Endothelial cell of umbilical vein (primary cell): Measurements from ENCODE around the gene ITPRIPL2. TPM values are rescaled to one million over a fixed set of nuclear protein-coding genes. Genes with fewer than 3 reads are reported as not detected.

ENCODE experiments used
- BruUV-seq: library from RNA; stranded (reverse); fragments of 400-500 nt; replicated peaks from 2 replicates; lab custom pipeline; 2021; lab: Mats Ljungman, UMichigan
- CTCF ChIA-PET: fragments of 300-600, 350-600 bp; sonication (Branson Sonifier 250); formaldehyde crosslinking; loops from one replicate; lab custom pipeline; 2021; ENCODE audit warnings: antibody characterized with exemption, inconsistent platforms; lab: Charles Lee
- POLR2A ChIA-PET: fragments of 300-600, 350-600 bp; sonication (Branson Sonifier 250); formaldehyde crosslinking; loops from one replicate; lab custom pipeline; 2021; ENCODE audit warnings: antibody characterized with exemption, inconsistent platforms; lab: Charles Lee
- DNase-seq: peaks from one replicate; pipeline ENCODE4 v3.0.0-alpha.2; 2011; ENCODE audit warnings: low read depth, low spot score
- FAIRE-seq: peaks from 2 replicates; lab custom pipeline; 2011; peaks lifted over from hg19 to GRCh38; lab: Jason Lieb, UNC
- H2AFZ ChIP-seq: 2 replicates; pipeline ENCODE4 v1.6.0; 2012; ENCODE audit warnings: low read depth, low read length, control low read depth, inconsistent platforms
- H3K27ac ChIP-seq: 2 replicates; pipeline ENCODE4 v1.5.1; 2011; ENCODE audit warnings: low read depth, mild to moderate bottlenecking, control low read depth, low read length, moderate library complexity; ENCODE audit not compliant: insufficient read depth
- H3K27me3 ChIP-seq, 2 experiments: 2 replicates each; pipeline versions ENCODE4 v1.6.0 to v1.6.1; 2011; ENCODE audit warnings: low read length in 2 of 2, mixed read lengths in 1 of 2; ENCODE audit not compliant: control insufficient read depth in 2 of 2, insufficient read depth in 2 of 2
- H3K36me3 ChIP-seq, 2 experiments: 2 replicates in 1 of 2; 3 replicates in 1 of 2; pipeline ENCODE4 v1.5.1; 2011; ENCODE audit warnings: low read length in 2 of 2, mild to moderate bottlenecking in 1 of 2, moderate library complexity in 1 of 2; ENCODE audit not compliant: control insufficient read depth in 2 of 2, insufficient read depth in 2 of 2; ENCODE audit errors: extremely low read depth in 1 of 2
- H3K4me1 ChIP-seq: 3 replicates; pipeline ENCODE4 v1.5.1; 2011; ENCODE audit warnings: mild to moderate bottlenecking, low read length; ENCODE audit not compliant: control insufficient read depth, insufficient read depth; ENCODE audit errors: extremely low read depth
- H3K4me2 ChIP-seq: 2 replicates; pipeline ENCODE4 v1.6.1; 2011; ENCODE audit warnings: low read length, control low read depth, mixed read lengths; ENCODE audit not compliant: insufficient read depth
- H3K4me3 ChIP-seq, 3 experiments: fragments of 200-600 bp in 1 of 3; sonication (generic), shearing (Covaris generic) in 1 of 3; replicated peaks in 1 of 3; 2 replicates each; pipeline ENCODE4 v1.5.1; 2011 to 2016; ENCODE audit warnings: control low read depth in 3 of 3, low read length in 3 of 3, mild to moderate bottlenecking in 2 of 3, inconsistent platforms in 1 of 3, low read depth in 1 of 3, moderate library complexity in 1 of 3; ENCODE audit not compliant: insufficient read depth in 1 of 3
- H3K79me2 ChIP-seq: 2 replicates; pipeline ENCODE4 v1.6.0; 2012; ENCODE audit warnings: low read length, inconsistent platforms; ENCODE audit not compliant: control insufficient read depth, insufficient read depth
- H3K9ac ChIP-seq: replicated peaks from 2 replicates; pipeline ENCODE3; 2011; ENCODE audit warnings: low read length, control low read depth; ENCODE audit not compliant: insufficient read depth; ENCODE audit errors: extremely low read depth
- H3K9me1 ChIP-seq: replicated peaks from 3 replicates; pipeline ENCODE4 v1.6.0; 2011; ENCODE audit warnings: mild to moderate bottlenecking, low read length; ENCODE audit not compliant: control insufficient read depth, insufficient read depth; ENCODE audit errors: extremely low read depth
- H3K9me3 ChIP-seq: replicated peaks from 2 replicates; pipeline ENCODE4 v1.5.1; 2012; ENCODE audit warnings: low read length, inconsistent platforms; ENCODE audit not compliant: control insufficient read depth, insufficient read depth
- H4K20me1 ChIP-seq: replicated peaks from 2 replicates; pipeline ENCODE3; 2011; ENCODE audit warnings: mild to moderate bottlenecking, low read length; ENCODE audit not compliant: control insufficient read depth, insufficient read depth; ENCODE audit errors: extremely low read depth
- EZH2 ChIP-seq: IDR thresholded peaks from 2 replicates; pipeline ENCODE4 v1.6.1; 2012; ENCODE audit warnings: borderline replicate concordance, low read depth, mild to moderate bottlenecking, moderate library complexity, low read length, inconsistent platforms; ENCODE audit not compliant: severe bottlenecking
- FOS ChIP-seq: IDR thresholded peaks from 2 replicates; pipeline ENCODE4 v1.6.1; 2011; ENCODE audit warnings: mild to moderate bottlenecking, low read length, moderate library complexity, borderline replicate concordance; ENCODE audit not compliant: insufficient read depth
- GATA2 ChIP-seq: IDR thresholded peaks from 2 replicates; pipeline ENCODE4 v1.7.0; 2011; ENCODE audit warnings: low read depth, mild to moderate bottlenecking, moderate library complexity, mixed read lengths, low read length; ENCODE audit not compliant: insufficient read length, insufficient read depth
- JUN ChIP-seq: IDR thresholded peaks from 2 replicates; pipeline ENCODE4 v1.6.1; 2011; ENCODE audit warnings: borderline replicate concordance, low read depth; ENCODE audit not compliant: insufficient read length, insufficient read depth
- MYC ChIP-seq: IDR thresholded peaks from one replicate; pipeline ENCODE4 v1.6.1; 2011; ENCODE audit warnings: mild to moderate bottlenecking, low read depth, low read length
- POLR2A ChIP-seq: IDR thresholded peaks from 2 replicates; pipeline ENCODE4 v1.6.1; 2012; ENCODE audit warnings: low read depth, mild to moderate bottlenecking, control low read depth, low read length
- POLR2AphosphoS5 ChIP-seq: IDR thresholded peaks from 2 replicates; pipeline ENCODE4 v1.6.1; 2012; ENCODE audit warnings: low read depth, mild to moderate bottlenecking, control low read depth, low read length, moderate library complexity; ENCODE audit not compliant: insufficient read depth
- dilution Hi-C: fragments of 300-500 bp; cut with MboI; formaldehyde crosslinking; loops from one replicate; pipeline ENCODE4 v1.15.0; 2019; ENCODE audit warnings: low sequenced_read_pairs; ENCODE audit not compliant: extremely low pct_ligation_motif_present
- intact Hi-C: fragments of 100-400 bp; cut with micrococcal nuclease; formaldehyde crosslinking; loops from one replicate; pipeline ENCODE4 v1.10.0; 2022
- polyA plus RNA-seq, 4 experiments: library from polyadenylated mRNA; depleted of rRNA in 3 of 4; stranded (reverse) in 3 of 4; unstranded in 1 of 4; fragments of >200 nt; gene quantifications; 2 replicates each; pipeline versions ENCODE4 v1.2.1 to v1.2.3, GENCODE V29; 2011 to 2012; ENCODE audit warnings: missing spikeins in 1 of 4
- total RNA-seq: library from RNA; stranded (reverse); gene quantifications from 2 replicates; pipeline ENCODE4 v1.2.3, GENCODE V29; 2021
- TF ChIP-seq, protein P1 (sequence below), 2 donors: IDR thresholded peaks; 1 replicate in 1 of 2; 2 replicates in 1 of 2; pipeline ENCODE4 v1.5.1; 2011; ENCODE audit warnings: low read length in 2 of 2, mild to moderate bottlenecking in 2 of 2, moderate library complexity in 2 of 2, control low read depth in 1 of 2, inconsistent platforms in 1 of 2, low read depth in 1 of 2; ENCODE audit not compliant: insufficient read depth in 1 of 2; ENCODE audit errors: extremely low read depth in 1 of 2
- TF ChIP-seq, protein P2 (sequence below): IDR thresholded peaks from 2 replicates; pipeline ENCODE4 v1.6.1; 2011; ENCODE audit not compliant: insufficient read depth, insufficient read length

The ITPRIPL2 gene
- total and polyA plus RNA-seq, 2 donors (not counting 3 experiments of a cell fraction or from before 2014, with no cell fraction given): 10.9 to 40.8 TPM

DNA sequence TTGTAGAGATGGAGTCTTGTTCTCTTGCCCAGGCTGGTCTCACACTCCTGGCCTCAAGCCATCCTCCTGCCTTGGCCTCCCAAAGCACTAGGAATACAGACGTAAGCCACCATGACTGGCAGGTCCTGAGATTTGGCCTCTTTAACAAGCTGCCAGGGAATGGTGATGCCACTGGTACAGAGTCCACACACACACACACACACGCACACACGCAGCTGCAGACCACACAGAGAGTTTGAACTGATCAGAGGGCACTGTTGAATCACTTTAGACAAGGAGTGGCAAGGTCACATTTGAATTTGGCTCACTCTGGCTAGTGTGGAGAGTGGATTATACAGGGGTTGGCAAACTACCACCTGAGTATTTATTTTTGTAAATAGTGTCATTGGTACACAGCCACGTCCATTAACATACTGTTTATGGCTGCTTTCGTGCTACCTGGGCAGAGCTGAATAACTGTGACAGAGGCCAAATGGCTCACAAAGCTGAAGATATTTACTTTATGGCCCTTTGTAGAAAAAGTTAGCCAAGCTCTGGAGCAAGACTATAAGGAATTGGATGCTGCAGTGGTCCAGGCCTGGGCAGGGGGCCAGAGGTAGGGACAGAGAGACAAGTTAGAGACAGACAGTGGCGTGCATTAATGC lies 9.9 kb downstream of the ITPRIPL2 start:
- CTCF ChIA-PET: interaction anchor here (1.2 to 1.7 kb wide), 2 partner anchors 10 to 56 kb away, joined by 5 to 6 read pairs; partner anchors contain the start of gene ITPRIPL2

More for the DNA sequence above, 9.9 kb downstream of the ITPRIPL2 start:
- Histone ChIP-seq H4K20me1 (no peaks in the 10 kb centered on the region), H3K79me2 (peaks cover 20% of the 10 kb centered on the region), H3K27ac (no peak overlapping the region), H2AFZ (no peak overlapping the region), H3K9ac (no peak overlapping the region), H3K9me3 (no peaks in the 10 kb centered on the region), H3K9me1 (no peaks in the 10 kb centered on the region), H3K36me3 (peaks cover 0 to 2% of the 10 kb centered on the region in 2 experiments), H3K4me2 (no peak overlapping the region), H3K27me3 (no peaks in the 10 kb centered on the region), H3K4me3 (no peak overlapping the region), H3K4me1 (peaks cover 16% of the 10 kb centered on the region)
- dilution Hi-C loops (loop anchor here (25.0 kb wide), 1 partner anchor 336 kb away; the partner anchor contains the start of gene RPS15A), intact Hi-C loops (no loop called here)
- no peak for TF ChIP-seq POLR2AphosphoS5
- no peak for TF ChIP-seq MYC
- no peak for TF ChIP-seq GATA2
- TF ChIP-seq, protein P1, sequence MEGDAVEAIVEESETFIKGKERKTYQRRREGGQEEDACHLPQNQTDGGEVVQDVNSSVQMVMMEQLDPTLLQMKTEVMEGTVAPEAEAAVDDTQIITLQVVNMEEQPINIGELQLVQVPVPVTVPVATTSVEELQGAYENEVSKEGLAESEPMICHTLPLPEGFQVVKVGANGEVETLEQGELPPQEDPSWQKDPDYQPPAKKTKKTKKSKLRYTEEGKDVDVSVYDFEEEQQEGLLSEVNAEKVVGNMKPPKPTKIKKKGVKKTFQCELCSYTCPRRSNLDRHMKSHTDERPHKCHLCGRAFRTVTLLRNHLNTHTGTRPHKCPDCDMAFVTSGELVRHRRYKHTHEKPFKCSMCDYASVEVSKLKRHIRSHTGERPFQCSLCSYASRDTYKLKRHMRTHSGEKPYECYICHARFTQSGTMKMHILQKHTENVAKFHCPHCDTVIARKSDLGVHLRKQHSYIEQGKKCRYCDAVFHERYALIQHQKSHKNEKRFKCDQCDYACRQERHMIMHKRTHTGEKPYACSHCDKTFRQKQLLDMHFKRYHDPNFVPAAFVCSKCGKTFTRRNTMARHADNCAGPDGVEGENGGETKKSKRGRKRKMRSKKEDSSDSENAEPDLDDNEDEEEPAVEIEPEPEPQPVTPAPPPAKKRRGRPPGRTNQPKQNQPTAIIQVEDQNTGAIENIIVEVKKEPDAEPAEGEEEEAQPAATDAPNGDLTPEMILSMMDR (IDR thresholded peaks at IDR 0.05; ENCODE audit: extremely low read depth in 1 of 2, insufficient read depth in 1 of 2, low read depth in 1 of 2, low read length in 2 of 2): no peak
- TF ChIP-seq JUN: no peak
- TF ChIP-seq FOS: no peak
- TF ChIP-seq, protein P2, sequence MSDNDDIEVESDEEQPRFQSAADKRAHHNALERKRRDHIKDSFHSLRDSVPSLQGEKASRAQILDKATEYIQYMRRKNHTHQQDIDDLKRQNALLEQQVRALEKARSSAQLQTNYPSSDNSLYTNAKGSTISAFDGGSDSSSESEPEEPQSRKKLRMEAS: no peak
- TF ChIP-seq EZH2: no peak
- no peak for TF ChIP-seq POLR2A
- FAIRE-seq: no peak
- no TSS peak for BruUV-seq
- POLR2A ChIA-PET: interaction anchor here (0.6 kb wide), 1 partner anchor 13 kb away, joined by 4 read pairs; no protein-coding TSS in a partner anchor
- no peak for DNase-seq
